GM18519 (cell line): ENCODE results near the gene N4BP2.
A peak's percentile ranks its signal among the peaks of the same experiment; 100 is the strongest.

ENCODE experiments used
- ATAC-seq: cut with Tn5 transposase; IDR thresholded peaks from one replicate; pipeline ENCODE4 v1.9.1; 2021; ENCODE audit warnings: mild to moderate bottlenecking, moderate library complexity; ENCODE audit not compliant: unreplicated experiment, low FRiP score

The N4BP2 gene

DNA sequence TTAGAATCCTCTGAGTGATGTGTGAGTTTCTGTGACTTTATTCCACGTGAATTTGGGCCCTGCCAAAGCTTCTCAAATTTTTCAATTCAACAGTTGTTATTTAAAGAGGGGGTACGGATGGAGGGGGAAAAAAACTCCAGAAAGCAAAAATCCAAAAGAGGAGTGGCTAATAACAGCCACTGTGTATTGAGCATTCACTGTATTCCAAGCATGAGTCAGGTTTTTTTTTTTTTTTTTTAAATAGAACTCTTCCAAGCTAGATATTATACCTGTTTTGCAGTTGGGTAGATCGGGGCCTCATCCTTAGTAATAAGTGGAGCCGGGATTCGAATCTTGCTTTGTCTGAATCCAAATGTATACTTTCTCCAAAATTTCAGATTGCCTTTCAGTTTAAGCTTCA is 133.8 kb downstream of the N4BP2 start:
- no peak for ATAC-seq

DNA sequence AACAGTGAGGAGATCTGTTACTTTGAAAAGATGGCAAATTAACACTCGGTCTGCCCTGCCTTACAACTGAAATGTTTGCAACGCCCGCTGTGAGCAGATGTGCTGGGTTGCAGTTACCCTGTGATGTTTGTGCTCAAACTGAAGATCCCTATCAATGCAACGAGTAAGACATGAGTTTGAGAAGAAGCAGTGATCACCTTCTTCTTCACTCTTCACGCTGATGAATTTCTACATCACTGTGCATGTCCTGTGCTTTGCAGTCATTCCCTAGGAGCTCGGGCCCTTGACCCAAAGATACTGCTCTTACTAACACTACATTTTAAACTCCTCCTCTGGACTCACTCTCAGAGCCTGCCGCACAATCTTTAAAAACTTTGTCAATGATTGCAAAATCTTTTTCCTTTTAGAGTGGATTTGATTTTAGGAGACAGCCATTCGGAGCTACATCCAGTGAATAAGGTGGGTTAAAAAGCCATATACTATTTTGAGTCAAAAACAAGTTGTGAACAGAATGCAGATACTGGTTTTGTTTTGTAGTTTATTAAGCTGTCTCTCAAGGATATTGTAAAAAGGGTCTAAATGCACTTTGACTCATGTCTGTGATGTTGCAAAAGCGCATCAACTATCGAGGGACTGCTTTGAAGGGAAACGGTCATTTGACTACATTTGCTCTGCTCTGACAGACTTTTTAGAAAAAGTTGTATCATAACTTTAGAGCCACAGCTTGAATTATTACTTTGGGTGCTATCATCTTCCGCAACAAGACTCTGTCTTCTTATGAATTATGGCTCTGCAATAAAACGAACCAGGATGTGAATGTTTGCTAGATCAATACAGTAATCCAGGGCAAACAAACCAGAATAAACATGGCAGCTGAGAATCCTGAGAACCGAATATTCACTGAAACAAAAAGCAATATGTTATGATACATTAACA is 134.5 kb downstream of the N4BP2 start:
- ATAC-seq: no peak

DNA sequence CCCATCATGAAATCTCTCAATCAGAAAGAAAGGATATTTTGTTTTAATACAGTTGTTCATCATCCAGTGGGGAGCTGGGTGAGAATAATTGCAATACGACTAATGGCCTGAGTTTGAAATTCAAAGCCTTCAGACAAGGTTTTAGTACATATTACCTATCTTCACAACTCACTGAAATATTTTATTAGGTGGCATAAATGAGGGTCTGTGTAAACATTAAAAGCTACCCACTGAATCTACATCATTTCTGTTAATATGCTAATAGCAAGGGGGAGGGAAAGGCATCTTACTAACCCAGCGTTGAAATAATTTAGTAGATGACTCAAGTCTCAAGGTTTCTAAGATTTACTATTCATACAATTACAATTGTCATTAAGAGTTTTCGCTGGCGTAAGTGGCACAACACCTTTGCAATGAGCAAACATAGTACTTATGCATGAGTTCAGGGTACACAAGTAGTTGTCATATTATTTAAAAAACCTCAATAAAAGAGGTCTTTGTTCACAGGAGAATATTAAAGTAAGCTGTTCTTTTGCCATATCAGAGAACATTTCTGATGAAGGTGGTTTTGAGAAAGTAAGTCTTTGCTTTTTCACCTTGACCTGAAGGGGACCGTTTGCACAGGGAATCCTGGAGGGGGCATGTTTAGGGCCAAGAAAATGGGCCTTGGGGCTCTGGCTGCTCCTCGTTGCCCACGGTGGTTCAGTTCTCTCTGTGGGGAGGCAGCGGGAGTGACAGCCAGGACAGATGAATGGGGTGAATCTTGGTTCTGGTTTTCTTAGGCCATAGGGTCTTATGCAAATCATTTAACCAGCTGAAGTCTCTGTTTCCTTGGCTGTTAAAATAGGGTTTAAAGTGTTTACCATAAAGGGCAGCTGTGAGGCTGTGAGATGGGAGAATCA is 135.7 kb downstream of the N4BP2 start:
- ATAC-seq: no peak

- no peak for ATAC-seq
Measured at GRCh38 chr4:40193016-40193571, 136.4 kb downstream of the N4BP2 start.

DNA sequence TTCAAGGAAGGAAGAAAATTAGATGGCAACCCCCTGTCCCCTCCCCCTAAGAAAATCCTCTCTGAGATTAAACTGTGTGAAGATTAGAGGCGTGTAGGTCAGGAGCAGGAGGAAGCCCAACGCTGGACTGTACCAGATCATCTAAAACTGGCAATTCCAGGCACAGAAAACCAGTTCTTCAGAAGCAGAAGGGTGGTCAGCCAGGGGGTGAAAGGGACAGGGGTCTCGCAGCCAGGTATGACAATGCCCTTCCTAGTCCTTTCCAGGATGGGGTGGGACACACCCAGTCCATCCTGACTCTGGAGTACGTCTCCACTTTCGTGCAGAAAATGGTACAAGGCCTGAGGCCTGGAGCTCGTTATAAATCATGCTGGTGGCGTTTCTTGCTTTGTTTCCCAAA is 136.9 kb downstream of the N4BP2 start:
- no peak for ATAC-seq

DNA sequence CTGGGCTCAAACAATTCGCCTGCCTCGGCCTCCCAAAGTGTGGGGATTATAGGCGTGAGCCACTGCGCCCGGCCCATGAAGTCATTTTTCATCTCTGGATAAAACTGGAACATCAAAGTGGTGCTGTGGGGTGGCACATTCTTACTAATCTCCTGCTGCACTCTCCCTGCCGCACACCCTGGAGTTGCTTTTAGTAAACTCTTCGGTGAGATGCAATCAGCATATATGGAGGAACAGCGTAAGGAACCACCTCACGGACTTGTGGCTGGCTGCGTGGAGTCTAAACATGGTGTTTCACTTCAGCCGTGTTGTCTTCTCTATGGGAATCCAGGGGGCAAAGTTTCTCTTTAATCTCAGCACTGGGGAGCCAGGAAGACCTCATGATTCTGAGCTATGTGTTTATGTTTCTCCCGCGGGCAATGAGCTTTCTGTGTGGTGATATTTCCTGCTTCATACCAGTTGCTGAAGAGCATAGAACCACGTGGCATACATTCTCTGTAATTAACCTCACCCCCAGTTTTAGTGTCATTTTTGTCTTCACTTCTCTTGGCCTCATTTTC is 138.0 kb downstream of the N4BP2 start:
- ATAC-seq: no peak

- ATAC-seq: no peak
Measured at GRCh38 chr4:40195182-40196177, 138.8 kb downstream of the N4BP2 start.

DNA sequence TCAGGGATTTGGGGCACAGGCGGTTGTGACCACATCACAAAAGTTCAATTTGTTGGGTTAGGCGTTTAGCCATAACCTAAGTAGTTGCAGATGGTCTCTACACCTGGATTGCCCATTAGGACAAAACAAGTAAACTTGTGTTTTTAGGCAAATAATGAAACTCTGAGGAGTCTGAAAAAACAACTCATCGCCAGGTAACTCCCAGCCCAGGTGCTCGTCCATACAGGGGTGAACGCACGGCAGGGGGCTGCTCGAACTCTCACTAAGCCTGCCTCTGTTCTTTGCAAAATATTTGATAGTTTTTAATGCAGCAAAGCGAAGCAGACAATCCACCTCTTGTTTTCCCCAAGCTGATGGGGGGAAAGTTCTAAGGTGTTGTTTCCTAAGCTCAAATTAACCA is 139.6 kb downstream of the N4BP2 start:
- ATAC-seq: no peak

DNA sequence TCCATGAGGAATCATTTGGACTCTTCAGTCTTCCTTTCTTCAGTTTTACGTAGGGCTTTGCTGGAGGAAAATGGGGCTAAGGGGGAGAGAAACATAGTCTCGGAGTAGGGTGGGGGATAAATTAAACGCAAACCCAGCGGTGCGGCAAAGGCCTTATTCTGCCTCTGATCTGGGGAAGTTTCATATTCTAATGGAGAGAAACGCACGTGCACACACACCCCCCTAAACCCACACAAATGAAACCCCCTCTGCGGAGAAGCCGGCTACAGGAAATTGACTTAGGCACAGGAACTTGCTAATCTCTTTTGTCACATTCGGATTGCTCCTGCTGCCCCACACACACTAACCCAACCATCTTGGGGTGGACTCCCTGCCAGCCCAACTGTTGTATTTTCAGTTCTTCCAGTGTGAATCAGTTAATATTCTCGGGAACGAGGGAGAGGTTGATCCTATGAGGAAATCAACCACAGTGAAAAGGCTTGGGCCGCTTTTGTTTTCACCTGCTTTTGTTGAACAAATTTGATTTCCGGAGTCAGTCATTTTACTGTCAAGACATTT is 140.2 kb downstream of the N4BP2 start, which contains the start of gene RHOH:
Gene RHOH (plus strand): TSS at position 308 of the 558 bp plus-strand sequence. CDS start 46,356 bp downstream, outside the sequence.
- no peak for ATAC-seq

DNA sequence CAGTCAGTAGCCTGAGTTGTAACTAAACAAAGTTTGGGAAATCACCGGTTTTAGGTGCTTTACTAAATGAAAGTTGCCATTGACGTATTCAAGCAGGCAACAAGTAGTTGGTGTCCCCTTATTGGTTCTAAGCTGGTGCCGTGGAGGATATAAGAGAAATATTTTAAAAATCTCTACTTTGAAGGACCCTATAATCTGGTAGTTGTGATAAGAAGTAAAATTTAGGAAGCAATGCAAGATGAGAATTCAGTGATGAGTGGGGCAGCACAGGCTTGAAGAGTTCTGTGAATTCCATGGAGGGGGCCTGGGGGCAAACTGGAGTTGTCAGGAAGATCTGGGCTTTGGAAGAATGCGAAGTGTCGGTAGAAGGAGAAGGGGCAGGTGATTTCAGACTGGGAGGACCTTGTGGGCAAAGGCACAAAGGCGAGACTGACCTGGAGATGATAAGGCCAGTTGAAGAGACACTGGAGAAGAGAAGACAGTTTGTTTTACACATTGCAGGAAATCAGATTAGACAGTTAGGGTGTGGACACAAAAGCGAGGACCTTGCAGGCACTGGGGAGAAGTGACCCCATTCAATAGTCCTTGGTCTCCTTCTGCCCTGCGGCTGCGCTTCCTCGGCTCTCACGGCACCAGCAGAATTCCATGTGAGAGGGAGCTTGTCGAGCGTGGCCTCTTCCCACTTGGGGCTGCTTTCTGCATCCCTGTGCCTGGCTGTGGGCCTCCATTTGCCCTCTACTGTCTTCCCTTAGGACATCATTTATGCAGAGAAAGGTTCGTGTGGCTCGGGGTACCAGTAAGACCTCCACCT is 141.4 kb downstream of the N4BP2 start:
- ATAC-seq: no peak

DNA sequence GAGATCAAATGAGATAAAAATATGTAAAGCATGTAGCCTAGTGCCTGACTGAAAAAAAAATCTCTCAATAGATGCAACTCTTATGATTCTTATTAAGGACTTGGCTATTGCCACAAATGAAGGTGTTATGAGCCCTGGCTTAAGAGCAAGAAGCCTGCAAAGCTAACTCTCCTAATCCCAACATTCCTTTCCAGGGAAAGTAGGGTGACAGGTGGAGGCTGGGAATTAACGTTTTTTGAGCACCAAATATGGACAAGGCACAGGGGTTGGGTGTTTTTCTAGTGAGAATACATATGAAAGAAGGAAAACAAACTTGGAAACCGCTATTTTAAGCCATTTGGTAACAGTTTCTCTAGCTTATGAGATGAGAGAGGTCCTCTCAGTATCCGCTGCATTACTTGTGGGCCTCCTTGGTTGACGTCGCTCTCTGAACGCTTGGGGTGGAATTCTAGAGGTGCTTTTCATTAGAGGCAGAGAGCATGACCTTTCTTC is 142.6 kb downstream of the N4BP2 start:
- ATAC-seq: no peak

DNA sequence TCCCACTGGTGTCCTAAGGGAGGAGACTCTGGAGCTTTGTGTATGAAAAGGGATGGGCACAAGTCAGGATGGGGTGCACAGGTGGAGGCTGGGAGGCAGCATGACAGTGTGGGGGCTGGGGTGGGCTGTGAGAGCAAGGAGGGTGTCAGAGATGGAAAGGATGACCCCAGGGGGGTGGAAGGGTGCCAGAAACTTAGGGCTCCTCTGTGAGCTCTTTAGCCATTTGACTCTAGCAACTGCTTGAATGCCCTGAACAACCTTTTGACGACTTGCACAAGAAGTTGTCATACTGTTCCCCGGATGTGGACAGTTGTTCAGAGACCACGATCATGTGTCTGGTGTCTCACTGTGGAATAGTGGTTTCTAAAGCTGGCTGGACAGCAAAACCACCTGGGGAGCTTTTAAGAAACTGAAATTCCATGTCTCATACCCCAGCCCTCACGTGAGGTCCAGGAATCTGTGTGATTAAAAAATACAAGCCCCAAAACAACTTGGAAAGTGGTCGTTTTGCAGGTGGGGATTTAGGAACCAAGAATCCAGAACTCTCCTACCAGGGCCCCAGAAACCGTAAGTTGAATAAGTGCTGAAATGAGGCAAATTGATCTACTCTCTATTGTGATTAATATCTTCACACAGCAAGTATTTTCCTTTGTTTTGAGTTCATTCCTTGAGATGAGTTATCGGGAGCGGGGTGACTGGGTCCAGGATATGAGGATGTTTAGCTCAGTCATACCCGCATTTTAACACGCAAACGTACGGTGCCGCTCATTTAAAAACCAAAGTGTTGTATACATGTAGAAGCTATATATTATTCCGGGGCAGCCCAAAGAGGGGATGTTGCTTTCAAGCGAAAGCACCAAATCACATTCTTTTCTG is 143.6 kb downstream of the N4BP2 start:
- ATAC-seq: peak; percentile 50

- ATAC-seq: no peak
Measured at GRCh38 chr4:40200875-40201801, 144.5 kb downstream of the N4BP2 start.

GRCh38 chr4:40201898-40202297 is 145.2 kb downstream of the N4BP2 start:
- ATAC-seq: no peak

GRCh38 chr4:40202474-40202873 is 145.8 kb downstream of the N4BP2 start:
- ATAC-seq: no peak
